Left lung (tissue), 10 donors: ENCODE data around the gene TYRO3. TPM values are rescaled to one million over a fixed set of nuclear protein-coding genes. Genes with fewer than 3 reads are reported as not detected.

Experiments used
- ATAC-seq: fragments of 200-7000 bp; cut with Tn5 transposase; one replicate; pipeline ENCODE4 v1.9.1; 2020; ENCODE audit warnings: moderate library complexity
- DNase-seq, 4 donors: peaks; one replicate each; pipeline ENCODE4 v3.0.0-alpha.2; 2013 to 2020
- H3K27ac ChIP-seq, 2 donors: fragments of 200-600 bp; sonication (generic) in 1 of 2; one replicate each; pipeline versions ENCODE4 v1.5.0 to v1.8.0; 2020 to 2021
- H3K27me3 ChIP-seq, 2 donors: fragments of 200-600 bp; sonication (generic) in 1 of 2; one replicate each; pipeline versions ENCODE4 v1.5.0 to v1.8.0; 2020 to 2021
- H3K36me3 ChIP-seq, 2 donors: fragments of 200-600 bp; sonication (generic) in 1 of 2; one replicate each; pipeline versions ENCODE4 v1.5.0 to v1.8.0; 2020 to 2021
- H3K4me1 ChIP-seq, 2 donors: fragments of 200-600 bp; one replicate each; pipeline ENCODE4 v1.8.0; 2021
- H3K4me3 ChIP-seq, 2 donors: fragments of 200-600 bp; sonication (generic) in 1 of 2; one replicate each; pipeline versions ENCODE4 v1.5.0 to v1.8.0; 2020 to 2021; ENCODE audit warnings: mild to moderate bottlenecking in 1 of 2
- H3K9me3 ChIP-seq, 2 donors: fragments of 200-600 bp; sonication (generic) in 1 of 2; one replicate each; pipeline versions ENCODE4 v1.5.0 to v1.8.0; 2020 to 2021
- CTCF ChIP-seq, 2 donors: fragments of 200-600 bp; sonication (generic) in 1 of 2; IDR thresholded peaks; one replicate each; pipeline versions ENCODE4 v1.5.0 to v1.8.0; 2021; ENCODE audit warnings: antibody characterized with exemption in 2 of 2
- intact Hi-C, 2 donors: fragments of 100-400 bp; cut with DNase I; formaldehyde crosslinking; loops; one replicate each; pipeline versions ENCODE4 v1.11.2 to v1.14.2; 2022
- polyA plus RNA-seq, 6 donors: library from polyadenylated mRNA; unstranded; fragments of 120-200 nt; gene quantifications; one replicate each; pipeline ENCODE4 v1.2.1, GENCODE V29; 2013; ENCODE audit not compliant: insufficient read length in 6 of 6
- total RNA-seq, 2 donors: library from RNA; stranded (reverse); fragmentation: NEBNext Ultra II Directional; extraction: Animal tissue kit (Norgen Biotek cat#: 25700); gene quantifications; one replicate each; pipeline ENCODE4 v1.2.1, GENCODE V29; 2021
- donor health status: DM: no; HTN: yes; CAD: no.
- donor health status: DM: no; HTN: no; CAD: no.

TYRO3 gene
- total and polyA plus RNA-seq, 8 donors: 11.2 to 63.2 (median 43.9) TPM

- TF ChIP-seq CTCF (IDR thresholded peaks at IDR 0.05): no peak
- Histone ChIP-seq H3K27me3 (no peaks in the 10 kb centered on the region), H3K4me3 (no peak overlapping the region), H3K9me3 (no peaks in the 10 kb centered on the region), H3K4me1 (peaks cover 0 to 4% of the 10 kb centered on the region in 2 donors), H3K36me3 (no peaks in the 10 kb centered on the region), H3K27ac (no peak overlapping the region)
- intact Hi-C loops: no loop called here
- no peak for ATAC-seq
- DNase-seq: no peak
Measured at GRCh38 chr15:41609123-41609522, 50.1 kb downstream of the TYRO3 start.

GRCh38 chr15:41610048-41610447, 51.0 kb downstream of the TYRO3 start:
- no peak for TF ChIP-seq CTCF (IDR thresholded peaks at IDR 0.05)
- ATAC-seq (no peak), DNase-seq (no peak)
- Histone ChIP-seq H3K4me1 (no peaks in the 10 kb centered on the region), H3K9me3 (no peaks in the 10 kb centered on the region), H3K27ac (no peak overlapping the region), H3K27me3 (no peaks in the 10 kb centered on the region), H3K4me3 (no peak overlapping the region), H3K36me3 (no peaks in the 10 kb centered on the region)
- intact Hi-C loops: no loop called here

- no peak for TF ChIP-seq CTCF (IDR thresholded peaks at IDR 0.05)
- peak overlapping the region; percentile 44 to 61 for H3K4me3 ChIP-seq
- no peaks in the 10 kb centered on the region for H3K36me3 ChIP-seq
- H3K9me3 ChIP-seq: peaks cover 0 to 10% of the 10 kb centered on the region in 2 donors
- H3K27ac ChIP-seq: peak overlapping the region; percentile 74 to 81
- intact Hi-C loops: no loop called here
- peaks cover 0 to 12% of the 10 kb centered on the region in 2 donors for H3K4me1 ChIP-seq
- DNase-seq: no peak
- ATAC-seq: no peak
- no peaks in the 10 kb centered on the region for H3K27me3 ChIP-seq
Measured at GRCh38 chr15:41620536-41621199, 61.7 kb downstream of the TYRO3 start.

GRCh38 chr15:41621200-41622193, 62.5 kb downstream of the TYRO3 start:
- Histone ChIP-seq H3K36me3 (no peaks in the 10 kb centered on the region), H3K27me3 (no peaks in the 10 kb centered on the region), H3K27ac (peak overlapping the region; percentile 74 to 81), H3K4me3 (peak overlapping the region; percentile 44 to 61), H3K4me1 (peaks cover 0 to 12% of the 10 kb centered on the region in 2 donors), H3K9me3 (peaks cover 0 to 10% of the 10 kb centered on the region in 2 donors)
- ATAC-seq (peak; percentile 92), DNase-seq (peak; percentile 76 to 92 (median 86))
- intact Hi-C loops: no loop called here
- no peak for TF ChIP-seq CTCF (IDR thresholded peaks at IDR 0.05)

- intact Hi-C loops: no loop called here
Measured at GRCh38 chr15:41622901-41623300, 63.9 kb downstream of the TYRO3 start.

More at GRCh38 chr15:41622901-41623300, 63.9 kb downstream of the TYRO3 start:
- no peaks in the 10 kb centered on the region for H3K36me3 ChIP-seq
- H3K4me1 ChIP-seq: peaks cover 0 to 12% of the 10 kb centered on the region in 2 donors
- ATAC-seq (no peak), DNase-seq (peak in 1 of 4 donors; percentile 25)
- H3K27ac ChIP-seq: no peak overlapping the region
- no peaks in the 10 kb centered on the region for H3K27me3 ChIP-seq
- no peak for TF ChIP-seq CTCF (IDR thresholded peaks at IDR 0.05)
- H3K9me3 ChIP-seq: peaks cover 0 to 6% of the 10 kb centered on the region in 2 donors
- no peak overlapping the region for H3K4me3 ChIP-seq
